B cell (primary cell): ENCODE measurements around the gene FES. TPM values are rescaled to one million over a fixed set of nuclear protein-coding genes. Genes with fewer than 3 reads are reported as not detected.

Source experiments
- ATAC-seq: fragments of 200-7000 bp; cut with Tn5 transposase; one replicate; pipeline ENCODE4 v1.10.0; 2021; ENCODE audit warnings: low read depth, mild to moderate bottlenecking, moderate number of reproducible peaks, moderate library complexity
- CTCF ChIA-PET: fragments of 350-600 bp; sonication (Branson Sonifier 250); formaldehyde crosslinking; loops from one replicate; lab custom pipeline; 2021; ENCODE audit warnings: antibody characterized with exemption, inconsistent platforms; lab: Charles Lee
- POLR2A ChIA-PET: fragments of 350-600 bp; sonication (Branson Sonifier 250); formaldehyde crosslinking; loops from one replicate; lab custom pipeline; 2021; ENCODE audit warnings: antibody characterized with exemption; lab: Charles Lee
- DNase-seq: peaks from one replicate; pipeline ENCODE4 v3.0.0; 2013
- H2AFZ ChIP-seq: 2 replicates; pipeline ENCODE4 v1.6.1; 2012; ENCODE audit warnings: mild to moderate bottlenecking, low read depth, low read length; ENCODE audit not compliant: insufficient read depth, poor library complexity, severe bottlenecking
- H3K27ac ChIP-seq, 2 donors: 1 replicate in 1 of 2; 2 replicates in 1 of 2; pipeline ENCODE4 v1.5.1; 2012 to 2013; ENCODE audit warnings: low read length in 2 of 2, mild to moderate bottlenecking in 2 of 2, moderate library complexity in 1 of 2
- H3K27me3 ChIP-seq, 4 experiments: fragments of 200-600 bp in 1 of 4; sonication (generic) in 1 of 4; replicated peaks in 1 of 4; 1 replicate in 2 of 4; 2 replicates in 2 of 4; pipeline versions ENCODE4 v1.6.1 to v1.7.0; 2013 to 2016; ENCODE audit warnings: low read length in 3 of 4, mild to moderate bottlenecking in 2 of 4, mixed read lengths in 1 of 4, moderate library complexity in 1 of 4; ENCODE audit not compliant: insufficient read depth in 4 of 4, control insufficient read depth in 3 of 4; ENCODE audit errors: control extremely low read depth in 1 of 4
- H3K36me3 ChIP-seq, 2 experiments: replicated peaks in 1 of 2; 1 replicate in 1 of 2; 2 replicates in 1 of 2; pipeline versions ENCODE4 v1.6.1 to v1.7.1; 2013; ENCODE audit warnings: low read length in 1 of 2; ENCODE audit not compliant: insufficient read depth in 2 of 2, control insufficient read depth in 1 of 2; ENCODE audit errors: control extremely low read depth in 1 of 2, extremely low read depth in 1 of 2
- H3K4me1 ChIP-seq, 2 donors: fragments of 200-600 bp in 1 of 2; sonication (generic) in 1 of 2; 1 replicate in 1 of 2; 2 replicates in 1 of 2; pipeline versions ENCODE4 v1.5.1 to v1.6.1; 2013 to 2017; ENCODE audit warnings: low read length in 2 of 2; ENCODE audit not compliant: control insufficient read depth in 2 of 2, insufficient read depth in 2 of 2
- H3K4me2 ChIP-seq: replicated peaks from 2 replicates; pipeline ENCODE3; 2012; ENCODE audit warnings: mild to moderate bottlenecking, low read depth, low read length; ENCODE audit not compliant: poor library complexity, severe bottlenecking
- H3K4me3 ChIP-seq, 5 experiments: fragments of 200-600 bp in 1 of 5; sonication (generic) in 1 of 5; 1 replicate in 3 of 5; 2 replicates in 2 of 5; pipeline versions ENCODE4 v1.5.1 to v1.7.0; 2011 to 2016; ENCODE audit warnings: low read length in 4 of 5, mild to moderate bottlenecking in 4 of 5, low read depth in 2 of 5, control low read depth in 1 of 5, moderate library complexity in 1 of 5; ENCODE audit not compliant: insufficient read depth in 1 of 5; ENCODE audit errors: control extremely low read depth in 1 of 5, extremely low read depth in 1 of 5
- H3K79me2 ChIP-seq: fragments of 200-600 bp; sonication (generic); one replicate; pipeline ENCODE4 v1.6.0; 2016; ENCODE audit warnings: low read length; ENCODE audit not compliant: control insufficient read depth, insufficient read depth
- H3K9ac ChIP-seq: fragments of 200-600 bp; sonication (generic); 2 replicates; pipeline ENCODE4 v1.6.1; 2017; ENCODE audit warnings: mild to moderate bottlenecking, low read length, moderate library complexity
- H3K9me3 ChIP-seq, 3 donors: one replicate each; pipeline versions ENCODE4 v1.6.1 to v1.7.1; 2013; ENCODE audit warnings: low read length in 2 of 3; ENCODE audit not compliant: control insufficient read depth in 2 of 3, insufficient read depth in 1 of 3; ENCODE audit errors: control extremely low read depth in 1 of 3
- H4K20me1 ChIP-seq: 2 replicates; pipeline ENCODE4 v1.6.0; 2012; ENCODE audit warnings: mild to moderate bottlenecking, low read length; ENCODE audit not compliant: insufficient read depth, control insufficient read depth, poor library complexity, severe bottlenecking
- H3K27ac Mint-ChIP-seq: one replicate; pipeline ENCODE4 v1.8.0; 2021; ENCODE audit warnings: mixed read lengths
- H3K27me3 Mint-ChIP-seq: one replicate; pipeline ENCODE4 v1.8.0; 2021; ENCODE audit warnings: mixed read lengths
- H3K4me1 Mint-ChIP-seq: one replicate; pipeline ENCODE4 v1.8.0; 2021; ENCODE audit warnings: mixed read lengths
- H3K4me3 Mint-ChIP-seq: one replicate; pipeline ENCODE4 v1.8.0; 2021; ENCODE audit warnings: mixed read lengths
- H3K9me3 Mint-ChIP-seq: one replicate; pipeline ENCODE4 v1.8.0; 2022; ENCODE audit warnings: mixed read lengths; ENCODE audit not compliant: insufficient read depth
- CTCF ChIP-seq: fragments of 200-600 bp; IDR thresholded peaks from one replicate; pipeline ENCODE4 v1.8.0; 2022; ENCODE audit warnings: antibody characterized with exemption, mild to moderate bottlenecking
- EZH2 ChIP-seq: IDR thresholded peaks from 2 replicates; pipeline ENCODE4 v1.6.1; 2012; ENCODE audit warnings: borderline replicate concordance, low read depth, mild to moderate bottlenecking, moderate library complexity, low read length; ENCODE audit not compliant: insufficient read depth, poor library complexity, severe bottlenecking
- WGBS: methylation state at CpG from one replicate; pipeline ENCODE4 v1.1.5; 2013; ENCODE audit warnings: missing lambda C conversion rate; ENCODE audit not compliant: insufficient coverage; 5-methylcytosine and 5-hydroxymethylcytosine counted together
- intact Hi-C: fragments of 100-400 bp; cut with micrococcal nuclease; formaldehyde crosslinking; loops from one replicate; pipeline ENCODE4 v1.10.0; 2022
- polyA plus RNA-seq: library from polyadenylated mRNA; depleted of rRNA; stranded (reverse); fragments of >200 nt; gene quantifications from 2 replicates; pipeline ENCODE4 v1.2.3, GENCODE V29; 2012
- total RNA-seq, 2 donors: library from RNA; stranded (reverse); fragments of 120-200 nt in 1 of 2; gene quantifications; 1 replicate in 1 of 2; 2 replicates in 1 of 2; pipeline versions ENCODE4 v1.2.3 to v1.2.4, GENCODE V29; 2013 to 2022

Gene FES
- total and polyA plus RNA-seq, 2 donors (not counting 1 experiment from before 2014, with no cell fraction given), result 23.9 to 31.4 TPM

DNA sequence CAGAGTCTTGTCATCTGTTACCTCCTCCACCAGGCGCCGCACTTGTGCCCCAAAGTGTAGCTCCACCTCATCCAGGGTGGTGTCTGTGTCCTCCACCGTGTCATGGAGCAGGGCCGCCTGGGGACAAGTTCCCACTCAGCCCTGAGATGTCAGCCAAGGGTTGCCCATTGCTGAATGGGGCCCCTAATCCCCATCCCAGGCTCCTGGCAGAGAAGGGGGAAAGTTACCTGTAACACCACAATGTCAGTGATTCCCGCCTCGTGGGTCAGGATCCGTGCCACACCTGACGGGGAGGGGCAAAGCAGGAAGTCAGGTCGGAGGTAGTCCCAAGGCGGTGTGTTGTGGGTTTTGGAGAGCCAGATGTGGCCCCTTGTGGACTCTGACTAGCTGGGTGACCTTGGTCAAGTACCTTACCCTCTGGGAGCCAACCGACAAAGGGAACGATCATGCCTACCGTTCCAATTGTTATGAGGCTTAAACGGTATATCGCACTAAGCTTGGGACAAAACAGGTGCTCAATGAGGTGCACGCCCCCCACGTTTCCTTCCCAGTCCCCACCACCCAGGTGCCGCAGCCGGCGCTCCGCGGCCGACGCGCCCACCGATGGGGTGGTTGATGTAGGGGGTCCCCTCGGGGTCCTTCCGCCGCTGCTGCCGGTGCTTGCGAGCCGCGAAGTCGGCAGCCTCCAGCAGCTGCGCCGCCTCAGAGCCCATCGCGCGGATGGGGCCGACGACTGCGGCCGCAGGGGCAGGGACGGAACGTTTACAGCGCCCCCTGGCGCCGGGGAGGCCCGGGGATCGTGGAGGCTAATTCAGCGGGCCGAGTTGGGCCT lies 47.7 kb downstream of the FES start, which contains the start of gene HDDC3:
Gene HDDC3, minus strand, starts transcription at position 722 of the 832 bp plus-strand sequence. Its CDS starts 9 bp downstream, at position 713.
- peak within 1 kb of the TSS; percentile 94 for H3K4me2 ChIP-seq
- WGBS, result under 1% methylated on average over 50 of the region's 52 CpGs
- DNase-seq, result peak; percentile 92
- peaks cover 0 to 3% of the 10 kb centered on the region in 2 experiments for H3K36me3 ChIP-seq
- Mint-ChIP-seq H3K27me3 (no peaks in the 10 kb centered on the region), H3K9me3 (no peaks in the 10 kb centered on the region), H3K4me3 (peak within 1 kb of the TSS; percentile 98), H3K27ac (peak within 1 kb of the TSS; percentile 99), H3K4me1 (peaks cover 52% of the 10 kb centered on the region)
- no peaks in the 10 kb centered on the region for H3K9me3 ChIP-seq
- peak; percentile 52 for ATAC-seq
- peaks cover 14% of the 10 kb centered on the region for H3K79me2 ChIP-seq
- no peak for TF ChIP-seq EZH2
- peak; percentile 91 for TF ChIP-seq CTCF
- CTCF ChIA-PET, result interaction anchor here (0.6 to 9.5 kb wide), 49 partner anchors 9 to 639 kb away, joined by 3 to 260 read pairs (median 4); partner anchors contain the start of genes BLM, FES, MAN2A2 and RCCD1
- intact Hi-C loops, result loop anchor here (1.0 to 10.0 kb wide), 4 partner anchors 30 to 1237 kb away; partner anchors contain the start of genes AP3S2, PEX11A and WDR93
- H3K9ac ChIP-seq, result peak within 1 kb of the TSS; percentile 79
- peak within 1 kb of the TSS; percentile 72 to 97 (median 86) for H3K4me3 ChIP-seq
- no peaks in the 10 kb centered on the region for H3K27me3 ChIP-seq
- POLR2A ChIA-PET, result interaction anchor here (0.6 to 6.9 kb wide), 14 partner anchors 9 to 1968 kb away, joined by 3 to 66 read pairs (median 4); partner anchors contain the start of genes CHD2, IDH2, MAN2A2 and RCCD1
- peaks cover 9% of the 10 kb centered on the region for H4K20me1 ChIP-seq
- peaks cover 42 to 64% of the 10 kb centered on the region in 2 donors for H3K4me1 ChIP-seq
- H2AFZ ChIP-seq, result peak within 1 kb of the TSS; percentile 89
- peak within 1 kb of the TSS; percentile 93 to 94 for H3K27ac ChIP-seq
